IMR-90 (cell line): ENCODE measurements around the gene ILDR2. TPM values are rescaled to one million over a fixed set of nuclear protein-coding genes. Genes with fewer than 3 reads are reported as not detected.

Experiments
- ATAC-seq: fragments of 200-7000 bp; cut with Tn5 transposase; 2 replicates; pipeline ENCODE4 v1.9.1; 2020; ENCODE audit warnings: low read depth, mild to moderate bottlenecking, moderate library complexity
- BruUV-seq: library from RNA; stranded (reverse); fragments of 400-500 nt; replicated peaks from 2 replicates; lab custom pipeline; 2021; lab: Mats Ljungman, UMichigan
- CTCF ChIA-PET: fragments of 300-600 bp; formaldehyde crosslinking; extraction: SDS; loops from one replicate; lab custom pipeline; 2021; ENCODE audit warnings: antibody characterized with exemption; lab: Yijun Ruan, JAX
- POLR2A ChIA-PET: fragments of 300-600 bp; sonication (Branson Sonifier 250); formaldehyde crosslinking; loops from one replicate; lab custom pipeline; 2022; ENCODE audit warnings: antibody characterized with exemption; ENCODE audit not compliant: unreplicated experiment; lab: Charles Lee
- DNase-seq: peaks from one replicate; pipeline ENCODE4 v3.0.0; 2013
- H2AFZ ChIP-seq: replicated peaks from 2 replicates; pipeline ENCODE3; 2013; ENCODE audit warnings: low read length, mild to moderate bottlenecking; ENCODE audit not compliant: poor library complexity
- H2AK5ac ChIP-seq: 2 replicates; pipeline ENCODE4 v1.6.1; 2013; ENCODE audit warnings: low read depth, low read length, inconsistent platforms
- H2AK9ac ChIP-seq: replicated peaks from 2 replicates; pipeline ENCODE3; 2013; ENCODE audit warnings: mild to moderate bottlenecking, low read depth, low read length, moderate library complexity; ENCODE audit not compliant: poor library complexity
- H2BK120ac ChIP-seq: 2 replicates; pipeline ENCODE4 v1.6.1; 2013; ENCODE audit warnings: low read depth, low read length, inconsistent platforms
- H2BK15ac ChIP-seq: 3 replicates; pipeline ENCODE4 v1.6.1; 2013; ENCODE audit warnings: low read depth, low read length, inconsistent platforms
- H2BK20ac ChIP-seq: 2 replicates; pipeline ENCODE4 v1.6.1; 2013; ENCODE audit warnings: low read depth, mild to moderate bottlenecking, inconsistent platforms, low read length, moderate library complexity
- H2BK5ac ChIP-seq: 2 replicates; pipeline ENCODE4 v1.6.1; 2013; ENCODE audit warnings: mild to moderate bottlenecking, low read depth, low read length, inconsistent platforms; ENCODE audit not compliant: poor library complexity, severe bottlenecking
- H3K14ac ChIP-seq: replicated peaks from 2 replicates; pipeline ENCODE4 v1.6.1; 2013; ENCODE audit warnings: low read depth, low read length, inconsistent platforms
- H3K18ac ChIP-seq: 2 replicates; pipeline ENCODE4 v1.6.1; 2013; ENCODE audit warnings: low read depth, low read length, control low read depth
- H3K23ac ChIP-seq: 2 replicates; pipeline ENCODE4 v1.6.1; 2013; ENCODE audit warnings: low read depth, low read length, inconsistent platforms
- H3K27ac ChIP-seq: 2 replicates; pipeline ENCODE4 v1.5.1; 2013; ENCODE audit warnings: mild to moderate bottlenecking, control low read depth, low read length; ENCODE audit not compliant: insufficient read depth
- H3K27me3 ChIP-seq: 2 replicates; pipeline ENCODE4 v1.6.1; 2013; ENCODE audit warnings: low read length; ENCODE audit not compliant: control insufficient read depth, insufficient read depth
- H3K36me3 ChIP-seq: 2 replicates; pipeline ENCODE4 v1.6.1; 2013; ENCODE audit warnings: low read length, mixed read lengths; ENCODE audit not compliant: control insufficient read depth, insufficient read depth
- H3K4ac ChIP-seq: 2 replicates; pipeline ENCODE4 v1.6.1; 2013; ENCODE audit warnings: low read depth, low read length, inconsistent platforms
- H3K4me1 ChIP-seq: 2 replicates; pipeline ENCODE4 v1.6.1; 2013; ENCODE audit warnings: low read length, mixed read lengths; ENCODE audit not compliant: control insufficient read depth, insufficient read depth
- H3K4me2 ChIP-seq: 2 replicates; pipeline ENCODE4 v1.6.1; 2013; ENCODE audit warnings: low read depth, mild to moderate bottlenecking, control low read depth, low read length, moderate library complexity
- H3K4me3 ChIP-seq: 2 replicates; pipeline ENCODE4 v1.5.1; 2013; ENCODE audit warnings: low read depth, mild to moderate bottlenecking, control low read depth, low read length, moderate library complexity; ENCODE audit not compliant: insufficient read depth
- H3K56ac ChIP-seq: 2 replicates; pipeline ENCODE4 v1.6.1; 2013; ENCODE audit warnings: low read length, inconsistent platforms; ENCODE audit not compliant: insufficient read depth; ENCODE audit errors: extremely low read depth
- H3K79me1 ChIP-seq, 2 experiments: 2 replicates each; pipeline ENCODE4 v1.6.1; 2013; ENCODE audit warnings: low read length in 2 of 2, inconsistent platforms in 1 of 2, low read depth in 1 of 2
- H3K9ac ChIP-seq: 2 replicates; pipeline ENCODE4 v1.6.1; 2013; ENCODE audit warnings: low read depth, low read length, control low read depth
- H3K9me1 ChIP-seq: 2 replicates; pipeline ENCODE4 v1.6.1; 2013; ENCODE audit warnings: low read length, inconsistent platforms; ENCODE audit not compliant: insufficient read depth
- H3K9me3 ChIP-seq: 2 replicates; pipeline ENCODE4 v1.6.1; 2013; ENCODE audit warnings: low read length; ENCODE audit not compliant: control insufficient read depth, insufficient read depth
- H4K20me1 ChIP-seq: 2 replicates; pipeline ENCODE4 v1.6.1; 2013; ENCODE audit warnings: low read length, inconsistent platforms; ENCODE audit not compliant: insufficient read depth
- H4K5ac ChIP-seq: 2 replicates; pipeline ENCODE4 v1.6.1; 2013; ENCODE audit warnings: mild to moderate bottlenecking, low read depth, low read length, control low read depth
- H4K8ac ChIP-seq, 2 experiments: 2 replicates each; pipeline ENCODE4 v1.6.1; 2013; ENCODE audit warnings: low read depth in 2 of 2, low read length in 2 of 2, control low read depth in 1 of 2, inconsistent platforms in 1 of 2
- H4K91ac ChIP-seq: 2 replicates; pipeline ENCODE4 v1.6.1; 2013; ENCODE audit warnings: low read depth, low read length, inconsistent platforms; ENCODE audit not compliant: insufficient read depth
- BHLHE40 ChIP-seq: fragments of 150-350 bp; IDR thresholded peaks from 2 replicates; pipeline ENCODE4 v1.6.1; 2016; ENCODE audit warnings: mild to moderate bottlenecking, low read depth, low read length
- FOS ChIP-seq: fragments of 150-350 bp; IDR thresholded peaks from 2 replicates; pipeline ENCODE4 v1.6.1; 2016; ENCODE audit warnings: low read depth, low read length
- MAZ ChIP-seq: IDR thresholded peaks from 2 replicates; pipeline ENCODE4 v1.6.1; 2012; ENCODE audit warnings: low read depth, mild to moderate bottlenecking, low read length, improper control_type of control experiment, moderate library complexity, borderline replicate concordance
- POLR2A ChIP-seq: IDR thresholded peaks from 2 replicates; pipeline ENCODE4 v1.6.1; 2012; ENCODE audit warnings: mild to moderate bottlenecking, low read depth, low read length
- RCOR1 ChIP-seq: IDR thresholded peaks from 2 replicates; pipeline ENCODE4 v1.6.1; 2012; ENCODE audit warnings: mild to moderate bottlenecking, low read length, improper control_type of control experiment; ENCODE audit not compliant: insufficient replicate concordance
- RFX5 ChIP-seq: IDR thresholded peaks from 2 replicates; pipeline ENCODE4 v1.8.0; 2012; ENCODE audit warnings: low read depth, mild to moderate bottlenecking, low read length, moderate library complexity
- dilution Hi-C: fragments of 300-500 bp; cut with HindIII; formaldehyde crosslinking; loops from one replicate; pipeline ENCODE4 v1.14.3; 2018; ENCODE audit warnings: low sequenced_read_pairs; ENCODE audit not compliant: unreplicated experiment
- in situ Hi-C: fragments of 300-500 bp; cut with MboI; formaldehyde crosslinking; loops from 3 replicates; pipeline ENCODE4 v1.14.3; 2019; ENCODE audit warnings: low sequenced_read_pairs, inconsistent platforms, mixed read lengths
- intact Hi-C: fragments of 100-400 bp; cut with micrococcal nuclease; formaldehyde crosslinking; loops from 2 replicates; pipeline ENCODE4 v1.10.0; 2022
- polyA plus RNA-seq, 3 experiments: library from polyadenylated mRNA; depleted of rRNA; stranded (reverse); fragments of >200 nt; gene quantifications; 2 replicates each; pipeline ENCODE4 v1.2.3, GENCODE V29; 2012; ENCODE audit warnings: low replicate concordance in 1 of 3
- total RNA-seq: library from RNA; depleted of rRNA; stranded (reverse); fragments of >200 nt; gene quantifications from 2 replicates; pipeline ENCODE4 v1.2.3, GENCODE V29; 2012

ILDR2 gene
- total and polyA plus RNA-seq, 2 of the 4 experiments (the other 2 are of a cell fraction) = under 0.01 TPM; not detected in 1

GRCh38 chr1:166953491-166953890 is 21.8 kb downstream of the ILDR2 start:
- ChIA-PET CTCF (no interaction called here), POLR2A (no interaction called here)
- Histone ChIP-seq H2BK120ac (no peak overlapping the region), H2AFZ (no peak overlapping the region), H3K36me3 (no peaks in the 10 kb centered on the region), H4K91ac (no peak overlapping the region), H3K27me3 (peaks cover 12% of the 10 kb centered on the region), H3K9me3 (no peaks in the 10 kb centered on the region), H3K4me3 (no peak overlapping the region), H3K9me1 (no peaks in the 10 kb centered on the region), H3K56ac (no peak overlapping the region), H4K20me1 (no peaks in the 10 kb centered on the region), H3K27ac (no peak overlapping the region), H3K14ac (no peak overlapping the region), H3K4ac (no peak overlapping the region), H3K18ac (no peak overlapping the region), H3K9ac (no peak overlapping the region), H2BK5ac (no peak overlapping the region), H2BK15ac (no peak overlapping the region), H3K4me2 (no peak overlapping the region), H2BK20ac (no peak overlapping the region), H3K23ac (no peak overlapping the region), H2AK9ac (no peak overlapping the region), H3K4me1 (no peaks in the 10 kb centered on the region), H4K8ac (no peak overlapping the region), H2AK5ac (no peak overlapping the region), H3K79me1 (no peaks in the 10 kb centered on the region), H4K5ac (no peak overlapping the region)
- in situ Hi-C loops (no loop called here), intact Hi-C loops (no loop called here), dilution Hi-C loops (no loop called here)
- DNase-seq (no peak), ATAC-seq (no peak)
- BruUV-seq = no TSS peak
- TF ChIP-seq RFX5 (no peak), POLR2A (no peak), RCOR1 (no peak), BHLHE40 (no peak), FOS (no peak), MAZ (no peak)
